Smooth muscle cell of the brain vasculature (primary cell): ENCODE measurements around the gene HSPA1L.
"Not testable (repeated sequence)": the region's sequence is repeated elsewhere in the genome, so short reads cannot be mapped to it uniquely, and the experiment has no call there.

Experiments used
- DNase-seq: peaks from one replicate; pipeline ENCODE4 v3.0.0-alpha.2; 2012; ENCODE audit warnings: low read depth, low spot score

HSPA1L gene

DNA sequence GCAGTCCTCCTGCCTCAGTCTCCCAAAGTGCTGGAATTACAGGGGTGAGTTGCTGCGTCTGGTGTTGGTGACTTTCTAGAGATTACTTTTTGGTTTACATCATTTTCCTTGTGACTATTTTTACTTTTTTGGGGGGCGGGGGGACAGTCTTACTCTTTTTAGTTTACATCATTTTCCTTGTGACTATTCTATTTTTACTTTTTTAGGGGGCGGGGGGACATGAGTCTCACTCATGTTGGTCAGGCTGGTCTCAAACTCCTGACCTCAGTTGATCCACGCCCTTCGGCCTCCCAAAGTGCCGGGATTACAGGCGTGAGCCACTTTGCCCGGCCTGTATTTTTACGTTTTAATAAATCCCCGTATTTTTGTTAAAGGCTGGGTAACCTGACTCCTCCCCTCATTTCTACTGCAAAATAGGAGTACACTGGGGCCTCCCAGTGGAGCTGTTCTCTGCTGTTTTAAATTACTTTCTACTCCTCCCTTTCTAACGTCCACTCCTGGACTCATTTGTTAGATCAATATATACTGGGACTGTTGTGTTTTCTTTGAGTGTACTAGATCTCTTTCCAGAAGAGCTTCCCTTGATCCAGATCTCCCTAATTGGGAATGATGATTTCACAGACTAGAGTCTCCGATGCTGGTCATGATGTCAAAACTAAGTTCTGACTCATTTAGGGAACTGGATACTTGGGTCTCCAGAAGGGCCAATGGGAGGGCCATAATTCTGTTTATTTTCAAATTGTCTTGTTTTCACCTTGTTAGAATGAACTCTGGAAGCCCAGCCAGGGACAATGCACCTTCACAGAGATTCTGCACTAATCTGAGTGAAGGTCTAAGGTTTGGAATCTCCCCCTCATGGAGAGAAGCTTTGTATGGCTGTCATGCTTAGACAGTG is 21.6 kb upstream of the HSPA1L start:
- no peak for DNase-seq

GRCh38 chr6:31836047-31836473 is 21.0 kb upstream of the HSPA1L start:
- DNase-seq: no peak

GRCh38 chr6:31834367-31835250 is 19.5 kb upstream of the HSPA1L start:
- DNase-seq: peak; percentile 69

DNA sequence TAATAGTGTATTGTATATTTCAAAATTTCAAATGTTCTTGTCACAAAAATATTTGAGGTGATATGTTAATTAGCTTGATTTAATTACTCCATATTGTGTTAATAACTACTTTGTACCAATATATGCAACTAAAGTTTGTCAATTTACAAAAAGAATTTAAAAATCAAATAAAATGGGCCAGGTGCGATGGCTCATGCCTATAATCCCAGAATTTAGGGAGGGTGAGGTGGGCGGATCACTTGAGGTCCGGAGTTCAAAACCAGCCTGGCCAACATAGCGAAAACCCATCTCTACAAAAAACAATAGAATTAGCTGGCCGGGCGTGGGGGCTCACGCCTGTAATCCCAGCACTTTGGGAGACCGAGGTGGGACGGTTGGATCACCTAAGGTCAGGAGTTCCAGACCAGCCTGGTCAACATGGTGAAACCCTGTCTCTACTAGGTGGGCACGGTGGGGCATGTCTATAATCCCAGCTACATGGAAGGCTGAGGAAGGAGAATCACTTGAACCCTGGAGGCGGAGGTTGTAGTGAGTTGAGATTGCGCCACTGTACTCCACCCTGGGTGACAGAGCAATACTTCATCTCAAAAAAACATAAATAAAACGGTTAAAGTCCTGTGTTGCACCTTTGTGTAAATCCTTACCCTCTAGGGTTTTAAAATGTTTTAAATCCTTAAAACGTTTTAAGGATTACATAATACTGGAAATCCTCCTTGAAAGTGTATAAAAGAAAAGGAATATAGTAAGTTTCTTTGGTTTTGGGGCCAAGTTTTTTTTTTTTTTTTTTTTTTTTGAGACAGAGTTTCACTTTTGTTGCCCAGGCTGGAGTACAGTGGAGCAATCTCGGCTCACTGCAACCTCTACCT is 16.5 kb upstream of the HSPA1L start:
- no peak for DNase-seq

- DNase-seq: no peak
These were observed 15.8 kb upstream of the HSPA1L start for GRCh38 chr6:31830886-31831335.

DNA sequence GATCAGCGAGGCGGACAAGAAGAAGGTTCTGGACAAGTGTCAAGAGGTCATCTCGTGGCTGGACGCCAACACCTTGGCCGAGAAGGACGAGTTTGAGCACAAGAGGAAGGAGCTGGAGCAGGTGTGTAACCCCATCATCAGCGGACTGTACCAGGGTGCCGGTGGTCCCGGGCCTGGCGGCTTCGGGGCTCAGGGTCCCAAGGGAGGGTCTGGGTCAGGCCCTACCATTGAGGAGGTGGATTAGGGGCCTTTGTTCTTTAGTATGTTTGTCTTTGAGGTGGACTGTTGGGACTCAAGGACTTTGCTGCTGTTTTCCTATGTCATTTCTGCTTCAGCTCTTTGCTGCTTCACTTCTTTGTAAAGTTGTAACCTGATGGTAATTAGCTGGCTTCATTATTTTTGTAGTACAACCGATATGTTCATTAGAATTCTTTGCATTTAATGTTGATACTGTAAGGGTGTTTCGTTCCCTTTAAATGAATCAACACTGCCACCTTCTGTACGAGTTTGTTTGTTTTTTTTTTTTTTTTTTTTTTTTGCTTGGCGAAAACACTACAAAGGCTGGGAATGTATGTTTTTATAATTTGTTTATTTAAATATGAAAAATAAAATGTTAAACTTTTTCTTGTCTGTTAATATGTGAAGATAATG is 14.7 kb upstream of the HSPA1L start:
- DNase-seq: no peak

- peak; percentile 99 for DNase-seq
These were observed 12.4 kb upstream of the HSPA1L start, which contains the start of gene HSPA1B for GRCh38 chr6:31827286-31828079. TSS of gene HSPA1B (plus strand) at chr6:31827738. CDS start at chr6:31827951, 213 bp downstream.

GRCh38 chr6:31826793-31827285 is 11.8 kb upstream of the HSPA1L start:
- no peak for DNase-seq

DNA sequence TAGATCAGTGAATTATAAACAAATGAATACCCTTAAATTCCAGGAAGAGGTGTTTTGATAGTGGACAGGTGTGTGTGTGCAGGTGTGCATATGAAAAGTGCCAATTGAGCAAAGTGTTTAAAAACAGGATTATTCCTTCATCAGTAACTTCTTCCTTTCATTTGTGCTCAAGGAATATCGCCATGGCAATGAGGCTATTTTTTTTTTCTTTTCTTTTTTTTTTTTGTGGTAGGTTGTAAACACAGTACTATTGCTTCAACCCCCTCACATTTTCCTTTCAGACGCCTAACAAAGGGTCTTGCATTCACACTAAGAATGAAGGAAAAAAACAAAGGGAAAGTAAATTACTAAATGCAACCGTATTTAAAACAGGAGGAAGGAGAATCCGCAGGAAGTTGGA is 10.5 kb upstream of the HSPA1L start:
- DNase-seq: no peak

DNA sequence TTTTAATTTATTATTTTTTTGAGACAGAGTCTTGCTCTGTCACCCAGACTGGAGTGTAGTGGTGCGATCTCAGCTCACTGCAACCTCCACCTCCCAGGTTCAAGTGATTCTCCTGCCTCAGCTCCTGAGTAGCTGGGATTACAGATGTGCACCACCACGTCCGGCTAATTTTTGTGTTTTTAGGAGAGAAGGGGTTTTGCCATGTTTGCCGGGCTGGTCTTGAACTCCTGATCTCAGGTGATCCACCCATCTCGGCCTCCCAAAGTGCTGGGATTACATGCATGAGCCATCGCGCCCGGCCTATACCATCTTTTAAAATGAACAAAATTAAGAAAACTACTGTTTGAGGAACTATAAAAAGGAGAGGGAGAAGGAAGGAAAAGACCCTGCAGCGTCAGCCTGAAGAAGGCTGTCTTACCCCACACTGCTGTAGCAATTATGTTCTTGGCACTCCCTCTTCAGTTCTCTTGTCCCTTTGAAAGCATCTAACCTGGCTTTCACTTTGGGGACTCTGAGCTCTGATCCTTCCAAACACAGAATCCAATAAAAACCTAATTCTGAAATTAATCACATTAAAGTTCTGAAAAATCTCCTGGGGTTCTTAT is 8.6 kb upstream of the HSPA1L start:
- not testable (repeated sequence) for DNase-seq

DNA sequence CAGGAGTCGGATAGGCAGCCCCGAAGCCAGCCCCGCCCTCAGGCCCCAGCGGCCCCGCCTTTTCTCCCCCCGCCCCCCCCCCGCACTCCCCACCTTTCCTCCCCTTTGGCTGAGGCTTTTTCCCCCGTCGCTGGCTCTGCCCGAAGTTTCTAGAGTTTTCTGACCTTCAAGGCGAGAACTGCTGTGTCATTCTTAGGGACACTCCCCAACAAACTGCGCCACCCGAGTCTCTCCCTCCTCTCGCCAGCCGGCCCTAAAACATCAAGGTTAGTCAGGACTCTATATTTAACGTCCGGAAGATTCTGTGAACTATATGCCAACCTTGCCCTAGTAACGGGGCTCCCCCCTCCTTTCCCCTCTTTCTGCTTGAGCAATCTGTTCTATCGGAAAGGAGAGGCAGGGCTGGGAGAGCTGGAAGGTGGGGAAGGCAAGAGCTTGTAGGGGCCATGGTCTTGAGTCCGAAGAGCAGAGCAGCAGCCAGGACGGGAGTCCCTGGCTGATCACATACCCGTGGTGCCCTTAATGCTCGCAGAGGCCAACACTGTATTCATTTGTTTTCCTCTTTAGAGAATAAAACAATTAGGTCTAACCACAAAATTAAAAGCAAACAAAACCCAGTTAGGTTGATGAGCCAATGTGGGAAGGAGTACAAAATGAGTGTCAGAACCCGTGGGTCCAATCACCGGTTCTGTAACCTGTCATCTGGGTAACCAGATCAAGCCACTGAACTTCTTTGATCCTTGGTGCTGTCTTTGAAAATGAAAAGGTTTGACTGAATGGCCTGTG is 7.1 kb upstream of the HSPA1L start:
- DNase-seq: no peak

- DNase-seq: no peak
These were observed 6.4 kb upstream of the HSPA1L start for GRCh38 chr6:31821301-31822035.

GRCh38 chr6:31820399-31820798 is 5.3 kb upstream of the HSPA1L start:
- DNase-seq: not testable (repeated sequence)

- DNase-seq: no peak
These were observed 4.8 kb upstream of the HSPA1L start for GRCh38 chr6:31819871-31820299.

GRCh38 chr6:31817929-31818511 is 2.9 kb upstream of the HSPA1L start:
- not testable (repeated sequence) for DNase-seq

- DNase-seq: not testable (repeated sequence)
These were observed 2.2 kb upstream of the HSPA1L start for GRCh38 chr6:31817133-31817928.

DNA sequence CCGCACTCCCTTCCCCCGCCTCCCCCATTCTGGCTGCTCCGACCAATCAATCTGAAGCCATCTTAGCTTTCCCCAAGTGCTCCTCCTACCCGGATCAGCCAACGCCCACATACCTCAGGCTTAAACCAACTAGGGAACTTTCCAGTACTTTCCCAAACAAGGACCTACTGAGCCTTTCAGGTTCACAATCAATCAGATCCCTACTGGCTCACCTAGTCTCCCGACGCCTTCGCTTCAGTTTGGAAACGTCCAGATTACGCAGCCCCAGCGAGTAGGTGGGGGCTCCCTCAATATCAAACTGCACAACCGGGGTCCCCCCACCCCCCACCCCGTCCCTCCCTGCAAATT is 432 bp downstream of the HSPA1L start:
- no peak for DNase-seq
